Stimulated activated CD8-positive, alpha-beta memory T cell treated with anti-CD3 and anti-CD28 coated beads, Interleukin-12 subunit alpha, Interleukin-12 subunit beta, amount 100 ng/mL, for 1 hour (primary cell): Measurements from ENCODE around the gene NAV2.

Experiments used
- DNase-seq: peaks from one replicate; pipeline ENCODE4 v3.0.0-alpha.2; 2020; ENCODE audit warnings: low read depth

The NAV2 gene

GRCh38 chr11:19687392-19687791, 25.2 kb upstream of the NAV2 start:
- DNase-seq: no peak

- DNase-seq: no peak
These were observed 23.2 kb upstream of the NAV2 start for GRCh38 chr11:19689281-19690000.

GRCh38 chr11:19690885-19691284, 21.8 kb upstream of the NAV2 start:
- no peak for DNase-seq

GRCh38 chr11:19691815-19692500, 20.7 kb upstream of the NAV2 start:
- DNase-seq: no peak

- DNase-seq: no peak
These were observed 19.5 kb upstream of the NAV2 start for GRCh38 chr11:19693146-19693545.

- no peak for DNase-seq
These were observed 17.8 kb upstream of the NAV2 start for GRCh38 chr11:19694796-19695345.

- DNase-seq: no peak
These were observed 16.6 kb upstream of the NAV2 start for GRCh38 chr11:19696073-19696472.

GRCh38 chr11:19696904-19697303, 15.7 kb upstream of the NAV2 start:
- DNase-seq: no peak

GRCh38 chr11:19697721-19698121, 14.9 kb upstream of the NAV2 start:
- no peak for DNase-seq

GRCh38 chr11:19698493-19699292, 13.9 kb upstream of the NAV2 start:
- no peak for DNase-seq

GRCh38 chr11:19701421-19701820, 11.2 kb upstream of the NAV2 start:
- DNase-seq: no peak

- no peak for DNase-seq
These were observed 10.0 kb upstream of the NAV2 start for GRCh38 chr11:19702620-19703019.

- no peak for DNase-seq
These were observed 9.4 kb upstream of the NAV2 start for GRCh38 chr11:19703211-19703610.

GRCh38 chr11:19704213-19704612, 8.4 kb upstream of the NAV2 start:
- no peak for DNase-seq

GRCh38 chr11:19705936-19706335, 6.7 kb upstream of the NAV2 start:
- no peak for DNase-seq

- no peak for DNase-seq
These were observed 741 bp upstream of the NAV2 start for GRCh38 chr11:19711911-19712280.

GRCh38 chr11:19713196-19714021, 772 bp downstream of the NAV2 start:
- no peak for DNase-seq

GRCh38 chr11:19714022-19714386, 1.4 kb downstream of the NAV2 start:
- no peak for DNase-seq

- DNase-seq: no peak
These were observed 2.0 kb downstream of the NAV2 start for GRCh38 chr11:19714387-19715363.

- no peak for DNase-seq
These were observed 2.7 kb downstream of the NAV2 start for GRCh38 chr11:19715373-19715772.

GRCh38 chr11:19718051-19718450, 5.4 kb downstream of the NAV2 start:
- no peak for DNase-seq
